Measurements from ENCODE around the gene SUGCT. TPM values are rescaled to one million over a fixed set of nuclear protein-coding genes. Genes with fewer than 3 reads are reported as not detected.
"Not testable (repeated sequence)": the region's sequence is repeated elsewhere in the genome, so short reads cannot be mapped to it uniquely, and the experiment has no call there.

Gene SUGCT
- total RNA-seq, 1 donor from 2014 or later: 4.4 TPM

GRCh38 chr7:40120020-40120419 lies 14.8 kb upstream of the SUGCT start:
- no peak for DNase-seq (ENCODE audit: low read depth)
- TF ChIP-seq CTCF (conservative IDR thresholded peaks at IDR 0.05; ENCODE audit: low read depth, low read length): no peak
- no peak overlapping the region for H3K4me3 ChIP-seq (ENCODE audit: low read depth, low read length)

GRCh38 chr7:40122100-40122939 lies 12.5 kb upstream of the SUGCT start:
- DNase-seq (ENCODE audit: low read depth); H3K4me3 ChIP-seq (ENCODE audit: low read depth, low read length): not testable (repeated sequence)

- no peak for DNase-seq (ENCODE audit: low read depth)
- TF ChIP-seq CTCF (conservative IDR thresholded peaks at IDR 0.05; ENCODE audit: low read depth, low read length): no peak
- H3K4me3 ChIP-seq (ENCODE audit: low read depth, low read length): no peak overlapping the region
Observed at GRCh38 chr7:40122940-40123254, 11.9 kb upstream of the SUGCT start.

GRCh38 chr7:40133561-40134427 lies 1.0 kb upstream of the SUGCT start:
- no peak for DNase-seq (ENCODE audit: low read depth)
- peak overlapping the region; percentile 93 for H3K4me3 ChIP-seq (ENCODE audit: low read depth, low read length)
- no peak for TF ChIP-seq CTCF (conservative IDR thresholded peaks at IDR 0.05; ENCODE audit: low read depth, low read length)

GRCh38 chr7:40135317-40135610 lies 459 bp downstream of the SUGCT start:
- H3K4me3 ChIP-seq (ENCODE audit: low read depth, low read length): peak overlapping the region; percentile 93
- DNase-seq (ENCODE audit: low read depth): no peak
- TF ChIP-seq CTCF (conservative IDR thresholded peaks at IDR 0.05; ENCODE audit: low read depth, low read length): no peak

- no peak for DNase-seq (ENCODE audit: low read depth)
- no peak overlapping the region for H3K4me3 ChIP-seq (ENCODE audit: low read depth, low read length)
- TF ChIP-seq CTCF (conservative IDR thresholded peaks at IDR 0.05; ENCODE audit: low read depth, low read length): no peak
Observed at GRCh38 chr7:40137563-40137962, 2.8 kb downstream of the SUGCT start.

GRCh38 chr7:40138973-40139372 lies 4.2 kb downstream of the SUGCT start:
- TF ChIP-seq CTCF (conservative IDR thresholded peaks at IDR 0.05; ENCODE audit: low read depth, low read length): no peak
- DNase-seq (ENCODE audit: low read depth): no peak
- no peak overlapping the region for H3K4me3 ChIP-seq (ENCODE audit: low read depth, low read length)

GRCh38 chr7:40139891-40140290 lies 5.1 kb downstream of the SUGCT start:
- not testable (repeated sequence) for DNase-seq (ENCODE audit: low read depth); H3K4me3 ChIP-seq (ENCODE audit: low read depth, low read length)

- not testable (repeated sequence) for H3K4me3 ChIP-seq (ENCODE audit: low read depth, low read length); DNase-seq (ENCODE audit: low read depth)
Observed at GRCh38 chr7:40141916-40142315, 7.1 kb downstream of the SUGCT start.

- not testable (repeated sequence) for DNase-seq (ENCODE audit: low read depth); H3K4me3 ChIP-seq (ENCODE audit: low read depth, low read length)
Observed at GRCh38 chr7:40145596-40146130, 10.9 kb downstream of the SUGCT start.
